NCI-H460 (cell line): ENCODE data around the gene PGPEP1. TPM values are rescaled to one million over a fixed set of nuclear protein-coding genes. Genes with fewer than 3 reads are reported as not detected.
"Not testable (repeated sequence)": the region's sequence is repeated elsewhere in the genome, so short reads cannot be mapped to it uniquely, and the experiment has no call there.

Experiments used
- DNase-seq: peaks from one replicate; pipeline ENCODE4 v3.0.0-alpha.2; 2016; ENCODE audit warnings: low read depth; ENCODE audit errors: extremely low read depth
- total RNA-seq: library from RNA; depleted of rRNA; stranded (reverse); fragments of >200 nt; shearing (Covaris generic); gene quantifications from 2 replicates; pipeline ENCODE4 v1.2.3, GENCODE V29; 2014

Gene PGPEP1
- total RNA-seq, 1 experiment from 2014 or later: 4.0 TPM

DNA sequence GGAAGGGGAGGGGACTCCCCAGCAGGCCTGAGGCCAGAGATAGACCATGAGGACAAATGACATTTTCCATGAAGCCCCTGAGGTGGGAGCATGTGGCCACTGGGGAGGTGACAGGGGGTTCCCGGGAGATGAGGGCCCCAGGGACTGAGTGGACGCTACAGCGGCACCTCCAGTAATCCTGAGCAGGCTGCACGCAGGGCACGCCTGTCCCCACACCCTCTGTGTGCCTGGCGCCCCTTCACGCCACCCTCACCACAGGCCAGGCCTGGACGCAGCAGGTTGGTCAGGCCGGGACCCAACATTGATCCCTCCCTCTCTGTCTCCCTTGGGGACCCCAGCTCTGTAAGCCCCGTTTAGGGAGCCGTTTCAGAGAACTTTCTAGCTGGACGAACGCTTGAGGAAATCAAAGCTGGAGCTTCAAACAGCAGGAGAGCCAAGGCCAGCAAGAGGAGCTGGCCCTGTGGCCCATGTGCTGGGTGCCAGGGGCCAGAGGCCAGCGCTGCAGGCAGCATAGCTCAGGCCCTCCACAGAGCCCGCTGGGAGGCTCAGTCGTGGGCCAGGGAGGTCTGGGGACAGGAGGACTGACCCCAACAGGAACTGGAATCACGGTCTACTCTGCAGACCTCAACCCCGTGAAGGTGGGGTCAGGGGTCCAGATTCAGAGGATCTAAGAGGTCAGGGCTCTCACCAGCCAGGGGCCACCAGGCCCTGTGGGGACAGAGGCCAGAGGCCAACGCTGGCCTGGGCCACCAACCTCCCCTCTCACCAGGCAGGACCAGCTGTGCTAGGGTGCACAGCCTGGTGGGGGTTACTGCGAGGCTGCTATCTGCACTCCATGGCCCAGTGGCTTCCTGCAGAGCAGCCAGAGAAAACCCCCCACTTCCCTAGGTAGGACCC, 32.1 kb upstream of the PGPEP1 start:
- DNase-seq: no peak

GRCh38 chr19:18308948-18309325, 31.5 kb upstream of the PGPEP1 start:
- no peak for DNase-seq

GRCh38 chr19:18309525-18310064, 30.8 kb upstream of the PGPEP1 start:
- no peak for DNase-seq

DNA sequence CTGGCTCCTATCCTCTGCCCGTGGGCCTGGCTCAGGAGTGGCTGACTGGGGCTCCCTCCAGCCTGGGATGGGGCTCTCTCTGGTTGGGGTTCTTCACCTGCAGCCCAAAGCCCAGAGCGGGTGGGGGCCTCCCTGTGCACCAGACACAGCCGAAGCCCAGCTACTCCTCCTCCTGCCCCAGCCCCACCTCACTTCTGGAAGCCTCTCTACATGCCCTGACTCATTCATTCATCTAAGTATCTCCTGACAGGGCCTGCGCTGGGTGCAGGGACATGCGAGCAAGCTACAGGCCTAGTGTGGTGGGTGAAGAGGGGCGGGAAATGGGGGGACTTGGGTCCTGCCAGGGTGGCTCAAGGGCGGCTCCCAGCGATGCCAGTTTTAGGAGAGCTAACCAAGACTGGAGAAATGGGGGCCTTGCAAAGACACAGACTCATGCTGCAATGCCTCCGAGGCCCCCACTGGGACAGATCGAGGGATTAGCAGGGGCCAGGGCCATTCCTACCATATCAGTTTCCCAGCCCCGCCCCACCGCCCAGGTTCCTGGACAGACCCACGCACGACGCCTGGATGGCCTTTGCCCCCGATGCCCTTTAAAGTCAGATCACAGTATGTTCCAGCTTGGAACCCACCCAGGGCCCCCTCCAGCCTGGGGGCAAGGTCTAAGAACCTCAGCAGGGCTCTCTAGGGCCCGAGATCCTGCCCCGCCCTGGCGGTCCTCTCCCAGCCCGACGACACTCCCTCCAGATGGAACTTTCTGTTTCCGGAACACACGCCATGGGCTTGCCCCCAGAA, 30.1 kb upstream of the PGPEP1 start:
- DNase-seq: no peak

GRCh38 chr19:18310966-18311365, 29.4 kb upstream of the PGPEP1 start:
- DNase-seq: no peak

GRCh38 chr19:18311502-18312091, 28.8 kb upstream of the PGPEP1 start:
- no peak for DNase-seq

- DNase-seq: no peak
Observed at GRCh38 chr19:18312092-18312534, 28.3 kb upstream of the PGPEP1 start.

DNA sequence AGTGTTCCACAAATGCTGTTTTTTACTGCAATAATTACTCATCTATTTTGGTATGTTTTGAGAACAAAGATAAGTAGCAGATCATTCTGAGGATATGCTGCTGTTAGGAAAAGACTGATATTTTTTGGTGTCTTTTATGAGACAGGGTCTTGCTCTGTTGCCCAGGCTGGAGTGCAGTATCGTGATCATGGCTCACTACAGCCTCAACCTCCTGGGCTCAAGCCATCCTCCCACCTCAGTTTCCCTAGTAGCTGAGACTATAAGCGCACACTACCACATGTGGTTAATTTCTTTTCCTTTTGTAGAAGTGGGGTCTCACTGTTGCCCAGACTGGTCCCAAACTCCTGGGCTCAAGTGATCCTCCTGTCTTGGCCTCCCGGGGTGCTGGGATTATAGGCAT, 27.0 kb upstream of the PGPEP1 start:
- DNase-seq: no peak

- DNase-seq: no peak
Observed at GRCh38 chr19:18317961-18318800, 22.2 kb upstream of the PGPEP1 start.

DNA sequence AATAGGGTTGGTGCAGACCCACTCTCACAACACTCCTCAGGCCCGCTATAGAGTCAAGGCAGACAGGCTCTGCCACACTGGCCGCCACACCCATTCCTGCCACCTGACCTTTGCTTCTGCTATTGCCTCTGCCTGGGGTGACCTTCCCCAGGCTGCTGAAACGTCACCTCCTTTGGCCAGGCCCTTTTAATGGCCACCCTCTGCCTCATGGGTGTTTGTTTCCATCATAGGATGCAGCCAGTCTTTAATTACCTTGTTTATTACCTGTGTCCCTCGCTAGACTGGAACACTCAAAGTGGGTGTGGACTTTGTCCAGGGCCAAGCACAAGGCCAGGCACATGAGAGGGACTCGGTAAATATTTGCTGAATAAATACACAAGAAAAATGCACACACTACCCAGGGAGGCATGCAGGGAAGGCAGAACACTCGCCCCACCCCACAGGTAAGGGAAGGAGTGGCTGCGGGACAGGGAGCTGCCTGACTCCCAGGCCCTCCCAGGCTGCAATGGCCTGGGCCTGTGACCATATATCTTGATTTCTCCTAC, 20.7 kb upstream of the PGPEP1 start:
- DNase-seq: no peak

GRCh38 chr19:18320865-18321733, 19.3 kb upstream of the PGPEP1 start:
- DNase-seq: no peak

DNA sequence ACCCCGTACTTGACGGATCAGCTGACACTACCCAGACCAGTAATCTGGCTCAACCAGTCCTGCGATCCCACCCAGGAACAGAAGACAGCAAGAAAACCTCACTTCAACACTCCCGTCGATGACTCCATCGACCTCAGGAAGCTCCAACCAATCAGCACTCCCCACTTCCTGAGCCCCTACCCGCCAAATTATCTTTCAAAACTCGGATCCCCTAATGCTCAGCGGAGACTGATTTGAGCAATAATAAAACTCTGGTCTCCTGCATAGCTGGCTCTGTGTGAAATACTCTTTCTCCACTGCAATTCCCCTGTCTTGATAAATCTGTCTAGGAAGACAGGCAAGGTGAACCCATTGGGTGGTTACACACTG, 18.7 kb upstream of the PGPEP1 start:
- DNase-seq: no peak

DNA sequence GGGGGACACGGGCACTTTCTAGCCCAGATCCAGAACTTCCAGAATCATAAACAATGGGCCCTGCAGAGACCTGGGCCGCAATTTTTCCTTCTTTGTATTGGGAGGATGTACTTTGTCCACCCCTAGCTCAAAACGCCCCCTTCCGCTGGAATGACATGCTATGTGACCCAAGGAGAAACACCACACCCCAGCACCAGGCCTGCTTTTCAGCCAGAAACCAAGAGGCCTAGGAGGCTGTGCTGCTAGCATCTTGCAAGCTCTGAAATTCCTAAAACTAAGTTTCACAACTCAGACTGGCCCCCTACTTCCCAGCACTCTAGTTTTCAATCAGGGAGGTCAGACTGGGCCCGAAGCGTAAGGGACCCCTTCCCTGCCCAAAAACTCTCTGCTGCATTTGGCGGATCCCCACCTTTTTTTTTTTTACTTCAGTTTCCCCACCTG, 18.1 kb upstream of the PGPEP1 start:
- no peak for DNase-seq

- DNase-seq: peak; percentile 93
Observed at GRCh38 chr19:18322759-18323460, 17.5 kb upstream of the PGPEP1 start, which contains the start of gene LSM4. Gene LSM4 (minus strand): TSS chr19:18323076. CDS start chr19:18323020, 56 bp downstream.

GRCh38 chr19:18324373-18324731, 16.0 kb upstream of the PGPEP1 start:
- DNase-seq: not testable (repeated sequence)

GRCh38 chr19:18326772-18327171, 13.6 kb upstream of the PGPEP1 start:
- DNase-seq: no peak

DNA sequence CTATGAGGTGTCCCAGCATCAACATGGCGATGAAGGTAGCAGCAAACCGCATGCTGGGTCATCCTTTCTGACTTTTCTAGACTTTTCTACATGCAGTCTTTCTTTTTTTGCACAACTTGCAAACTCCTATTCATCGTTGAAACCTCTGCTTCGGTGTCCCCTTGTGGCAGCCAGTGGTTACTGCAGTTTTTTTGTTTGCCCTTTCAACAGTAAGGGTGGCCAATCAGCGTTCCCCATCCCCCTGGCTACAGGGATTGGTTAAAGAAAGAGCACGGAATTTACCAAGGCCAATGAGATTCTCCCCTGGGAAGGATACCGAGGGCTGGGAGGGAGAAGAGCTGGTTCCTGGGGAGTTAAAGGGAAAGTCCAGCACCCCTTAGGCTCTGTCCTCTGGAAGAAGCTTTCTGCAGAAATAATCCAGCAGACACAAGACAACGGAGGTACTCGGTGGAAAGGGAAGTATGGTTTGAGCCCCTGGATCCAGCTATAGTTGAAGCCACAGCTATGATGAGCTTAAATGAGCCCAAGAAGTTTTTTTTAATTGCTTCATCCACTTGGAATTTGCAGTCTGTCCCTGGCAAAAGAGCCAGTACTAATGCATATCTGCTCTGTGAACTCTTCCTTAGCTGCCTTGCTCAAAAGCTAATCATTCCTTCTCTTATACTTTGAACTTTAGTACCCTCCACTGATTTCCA, 11.9 kb upstream of the PGPEP1 start:
- DNase-seq: peak; percentile 93

- no peak for DNase-seq
Observed at GRCh38 chr19:18329035-18329376, 11.4 kb upstream of the PGPEP1 start.
